H1 (cell line): Measurements from ENCODE around the gene OSBP2.

Experiments used
- ATF2 ChIP-seq: IDR thresholded peaks from 2 replicates; pipeline ENCODE4 v1.6.1; 2012; ENCODE audit warnings: low read length, inconsistent platforms
- CTCF ChIP-seq, 3 experiments: IDR thresholded peaks; 1 replicate in 2 of 3; 2 replicates in 1 of 3; pipeline versions ENCODE4 v1.5.1 to v1.6.1; 2011; ENCODE audit warnings: low read length in 3 of 3, mild to moderate bottlenecking in 3 of 3, inconsistent platforms in 2 of 3, low read depth in 1 of 3, moderate library complexity in 1 of 3; ENCODE audit not compliant: insufficient read depth in 1 of 3; ENCODE audit errors: control extremely low read depth in 1 of 3
- HDAC6 ChIP-seq: IDR thresholded peaks from one replicate; pipeline ENCODE4 v1.7.1; 2012; ENCODE audit warnings: low read depth, mild to moderate bottlenecking, inconsistent platforms, low read length, moderate library complexity
- MAX ChIP-seq: IDR thresholded peaks from 2 replicates; pipeline ENCODE4 v1.6.1; 2012; ENCODE audit warnings: inconsistent platforms
- POLR2A ChIP-seq, 2 experiments: IDR thresholded peaks; 1 replicate in 1 of 2; 2 replicates in 1 of 2; pipeline ENCODE4 v1.6.1; 2011; ENCODE audit warnings: low read depth in 2 of 2, low read length in 2 of 2, mild to moderate bottlenecking in 2 of 2; ENCODE audit errors: control extremely low read depth in 1 of 2
- POLR2AphosphoS5 ChIP-seq: IDR thresholded peaks from 2 replicates; pipeline ENCODE4 v1.6.1; 2011; ENCODE audit warnings: low read depth, low read length
- SP2 ChIP-seq: IDR thresholded peaks from 2 replicates; pipeline ENCODE4 v1.6.1; 2012; ENCODE audit warnings: mild to moderate bottlenecking, low read length, inconsistent platforms
- SUZ12 ChIP-seq: fragments of 200-600 bp; sonication (generic); IDR thresholded peaks from 2 replicates; pipeline ENCODE4 v1.6.1; 2012; ENCODE audit warnings: mild to moderate bottlenecking, inconsistent platforms, low read length, moderate library complexity, mixed read lengths
- TAF7 ChIP-seq: optimal IDR thresholded peaks from 2 replicates; pipeline ENCODE3; 2011; ENCODE audit warnings: low read depth, mild to moderate bottlenecking, inconsistent platforms, low read length, moderate library complexity, borderline replicate concordance
- TCF12 ChIP-seq: IDR thresholded peaks from 2 replicates; pipeline ENCODE4 v1.6.1; 2011; ENCODE audit warnings: low read depth, mild to moderate bottlenecking, low read length

GRCh38 chr22:30891781-30892180 lies 197.1 kb downstream of the OSBP2 start:
- TF ChIP-seq ATF2 (no peak), POLR2A (IDR thresholded peaks at IDR 0.05; ENCODE audit: control extremely low read depth in 1 of 2, low read depth in 2 of 2, low read length in 2 of 2) (no peak), SP2 (no peak), TAF7 (no peak), POLR2AphosphoS5 (no peak), CTCF (IDR thresholded peaks at IDR 0.05; ENCODE audit: control extremely low read depth in 1 of 3, insufficient read depth in 1 of 3, low read depth in 1 of 3, low read length in 3 of 3) (no peak), HDAC6 (no peak), TCF12 (no peak), SUZ12 (no peak), MAX (no peak)
